T-helper 2 cell treated with Interferon-gamma antibody and Interleukin-4, amounts not matched to agents 5 μg/mL and 100 μg/mL, for 36 hours (primary cell): Measurements from ENCODE around the gene ATP6V1D.
A peak's percentile ranks its signal among the peaks of the same experiment; 100 is the strongest.

ENCODE experiments used
- DNase-seq: peaks from one replicate; pipeline ENCODE4 v3.0.0; 2021; ENCODE audit warnings: low spot score
- H3K27ac Mint-ChIP-seq: one replicate; pipeline ENCODE4 v1.8.0; 2021; ENCODE audit warnings: mild to moderate bottlenecking, mixed read lengths
- H3K27me3 Mint-ChIP-seq: one replicate; pipeline ENCODE4 v1.8.0; 2021; ENCODE audit warnings: low read depth, mixed read lengths
- H3K36me3 Mint-ChIP-seq: one replicate; pipeline ENCODE4 v1.8.0; 2021; ENCODE audit warnings: low read depth, mixed read lengths
- H3K4me1 Mint-ChIP-seq: one replicate; pipeline ENCODE4 v1.8.0; 2021; ENCODE audit warnings: low read depth, mixed read lengths
- H3K4me3 Mint-ChIP-seq: one replicate; pipeline ENCODE4 v1.8.0; 2022; ENCODE audit warnings: mild to moderate bottlenecking, moderate library complexity, mixed read lengths
- H3K9me3 Mint-ChIP-seq: one replicate; pipeline ENCODE4 v1.8.0; 2021; ENCODE audit warnings: mixed read lengths

The ATP6V1D gene

DNA sequence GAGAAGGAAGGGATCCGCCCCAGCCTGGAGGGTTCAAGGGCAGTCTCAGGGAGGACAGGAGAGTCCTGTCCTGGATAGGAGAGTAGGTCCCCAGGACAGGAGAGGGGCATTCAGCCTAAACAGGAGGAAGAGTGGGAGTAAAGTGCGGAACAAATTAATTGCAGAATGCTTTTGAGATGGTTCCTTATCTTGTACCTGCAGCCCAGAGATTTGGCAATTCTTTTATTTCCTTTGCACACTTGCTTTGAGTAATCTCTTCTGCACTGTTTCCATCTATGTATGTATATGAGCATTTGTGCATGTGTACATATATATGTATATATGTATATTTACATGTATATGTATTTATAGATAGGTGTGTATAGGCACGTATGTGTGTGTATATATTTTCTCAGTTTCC lies 29.7 kb upstream of the ATP6V1D start:
- no peak for DNase-seq
- H3K27ac Mint-ChIP-seq: no peak overlapping the region
- no peak overlapping the region for H3K4me3 Mint-ChIP-seq
- peaks cover 22% of the 10 kb centered on the region for H3K36me3 Mint-ChIP-seq
- H3K4me1 Mint-ChIP-seq: peaks cover 10% of the 10 kb centered on the region
- H3K27me3 Mint-ChIP-seq: no peaks in the 10 kb centered on the region
- no peaks in the 10 kb centered on the region for H3K9me3 Mint-ChIP-seq

GRCh38 chr14:67387195-67387594 lies 27.6 kb upstream of the ATP6V1D start:
- Mint-ChIP-seq H3K9me3 (no peaks in the 10 kb centered on the region), H3K36me3 (peaks cover 38% of the 10 kb centered on the region), H3K27me3 (no peaks in the 10 kb centered on the region), H3K27ac (no peak overlapping the region), H3K4me1 (peaks cover 10% of the 10 kb centered on the region), H3K4me3 (no peak overlapping the region)
- DNase-seq: no peak

GRCh38 chr14:67385618-67386017 lies 26.0 kb upstream of the ATP6V1D start:
- no peak overlapping the region for H3K27ac Mint-ChIP-seq
- peaks cover under 1% of the 10 kb centered on the region for H3K4me1 Mint-ChIP-seq
- no peak overlapping the region for H3K4me3 Mint-ChIP-seq
- no peaks in the 10 kb centered on the region for H3K9me3 Mint-ChIP-seq
- no peak for DNase-seq
- peaks cover 48% of the 10 kb centered on the region for H3K36me3 Mint-ChIP-seq
- no peaks in the 10 kb centered on the region for H3K27me3 Mint-ChIP-seq

GRCh38 chr14:67385120-67385519 lies 25.5 kb upstream of the ATP6V1D start:
- H3K9me3 Mint-ChIP-seq: no peaks in the 10 kb centered on the region
- no peak overlapping the region for H3K27ac Mint-ChIP-seq
- no peaks in the 10 kb centered on the region for H3K27me3 Mint-ChIP-seq
- peaks cover 50% of the 10 kb centered on the region for H3K36me3 Mint-ChIP-seq
- H3K4me1 Mint-ChIP-seq: no peaks in the 10 kb centered on the region
- H3K4me3 Mint-ChIP-seq: no peak overlapping the region
- no peak for DNase-seq

GRCh38 chr14:67377916-67378315 lies 18.3 kb upstream of the ATP6V1D start:
- Mint-ChIP-seq H3K27ac (no peak overlapping the region), H3K4me3 (no peak overlapping the region), H3K27me3 (no peaks in the 10 kb centered on the region), H3K36me3 (peaks cover 59% of the 10 kb centered on the region), H3K9me3 (no peaks in the 10 kb centered on the region), H3K4me1 (peaks cover 8% of the 10 kb centered on the region)
- no peak for DNase-seq

- Mint-ChIP-seq H3K9me3 (no peaks in the 10 kb centered on the region), H3K4me1 (peaks cover 22% of the 10 kb centered on the region), H3K4me3 (no peak overlapping the region), H3K27me3 (no peaks in the 10 kb centered on the region), H3K27ac (no peak overlapping the region), H3K36me3 (peaks cover 54% of the 10 kb centered on the region)
- DNase-seq: peak; percentile 42
Observed at GRCh38 chr14:67373347-67373746, 13.7 kb upstream of the ATP6V1D start.

DNA sequence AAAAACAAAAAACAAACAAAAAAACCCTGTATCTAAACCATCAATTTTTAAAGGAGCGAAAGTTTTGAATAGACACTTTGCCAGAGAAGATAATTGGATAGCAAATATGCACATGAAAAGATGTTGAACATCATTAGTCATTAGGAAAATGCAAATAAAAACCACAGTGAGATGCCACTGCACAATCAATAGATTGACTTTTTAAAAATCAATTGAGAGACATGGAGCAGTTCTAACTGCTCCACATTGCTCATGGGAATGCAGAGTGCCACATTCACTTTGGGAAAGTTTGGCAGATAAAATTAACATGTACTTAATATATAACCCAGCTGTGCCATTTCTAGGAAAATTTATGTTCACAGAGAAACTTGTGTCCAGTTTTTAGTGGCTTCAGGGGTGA lies 13.2 kb upstream of the ATP6V1D start:
- Mint-ChIP-seq H3K27ac (no peak overlapping the region), H3K27me3 (no peaks in the 10 kb centered on the region), H3K36me3 (peaks cover 54% of the 10 kb centered on the region), H3K9me3 (no peaks in the 10 kb centered on the region), H3K4me1 (peaks cover 25% of the 10 kb centered on the region), H3K4me3 (no peak overlapping the region)
- DNase-seq: no peak

DNA sequence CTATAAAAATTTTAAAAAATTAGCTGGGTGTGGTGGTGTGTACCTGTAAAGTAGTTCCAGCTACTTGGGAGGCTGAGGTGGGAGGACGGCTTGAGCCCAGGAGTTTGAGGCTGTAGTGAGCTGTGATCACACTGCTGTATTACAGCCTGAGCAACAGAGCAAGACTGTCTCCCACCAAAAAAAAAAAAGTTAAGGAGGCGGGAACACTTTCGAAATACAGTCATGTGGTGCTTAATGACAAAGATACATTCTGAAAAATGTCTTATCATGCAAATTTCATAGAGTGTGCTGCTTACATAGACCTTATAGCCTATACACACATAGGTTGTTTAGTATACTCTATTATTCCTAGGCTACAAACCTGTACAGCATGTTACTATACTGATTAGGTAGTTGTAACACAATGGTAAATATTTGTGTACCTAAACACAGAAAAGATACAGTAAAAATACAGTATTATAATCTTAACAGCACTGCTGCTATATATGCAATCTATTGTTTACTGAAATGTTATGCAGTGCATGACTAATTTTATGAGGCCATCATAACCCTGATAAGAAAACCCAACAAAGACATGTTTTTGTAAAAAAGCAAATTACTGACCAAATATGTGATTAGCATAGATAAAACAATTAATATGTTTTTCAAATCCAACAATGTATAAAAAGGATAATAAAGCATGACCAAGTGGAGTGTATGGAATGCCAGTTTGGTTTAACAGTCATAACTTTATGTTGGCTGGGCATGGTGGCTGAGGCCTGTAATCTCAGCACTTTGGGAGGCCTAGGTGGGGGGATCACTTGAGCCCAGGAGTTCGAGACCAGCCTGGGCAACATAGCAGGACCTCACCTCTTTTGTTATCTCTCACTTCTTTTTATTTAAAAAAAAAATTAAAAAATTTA lies 11.9 kb upstream of the ATP6V1D start:
- Mint-ChIP-seq H3K27ac (no peak overlapping the region), H3K9me3 (no peaks in the 10 kb centered on the region), H3K4me1 (peaks cover 29% of the 10 kb centered on the region), H3K27me3 (no peaks in the 10 kb centered on the region), H3K4me3 (no peak overlapping the region), H3K36me3 (peaks cover 53% of the 10 kb centered on the region)
- no peak for DNase-seq

GRCh38 chr14:67370830-67371229 lies 11.2 kb upstream of the ATP6V1D start:
- Mint-ChIP-seq H3K36me3 (peaks cover 56% of the 10 kb centered on the region), H3K4me3 (no peak overlapping the region), H3K27me3 (no peaks in the 10 kb centered on the region), H3K9me3 (no peaks in the 10 kb centered on the region), H3K27ac (no peak overlapping the region), H3K4me1 (peaks cover 30% of the 10 kb centered on the region)
- DNase-seq: no peak

DNA sequence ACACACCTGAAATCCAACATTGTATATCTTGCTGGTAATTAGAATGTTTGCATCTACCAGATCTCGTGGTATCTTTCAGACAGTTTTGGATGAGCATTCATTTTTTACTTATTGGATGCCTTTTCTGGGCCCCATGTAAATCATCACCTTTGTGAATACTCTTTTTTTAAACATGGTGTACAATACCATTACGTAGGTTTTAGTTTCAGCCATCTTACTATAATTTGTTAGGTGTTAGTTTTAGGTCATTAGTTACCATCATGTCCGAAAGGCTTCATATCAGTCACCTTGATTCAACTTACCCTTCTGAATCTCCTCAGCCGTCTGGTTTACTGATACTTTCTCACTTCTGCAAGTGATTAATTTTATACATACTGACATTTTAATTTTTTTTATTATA lies 5.9 kb upstream of the ATP6V1D start:
- Mint-ChIP-seq H3K4me3 (no peak overlapping the region), H3K36me3 (peaks cover 69% of the 10 kb centered on the region), H3K27ac (no peak overlapping the region), H3K4me1 (peaks cover 39% of the 10 kb centered on the region), H3K9me3 (no peaks in the 10 kb centered on the region), H3K27me3 (no peaks in the 10 kb centered on the region)
- DNase-seq: no peak

- H3K36me3 Mint-ChIP-seq: peaks cover 34% of the 10 kb centered on the region
- H3K27me3 Mint-ChIP-seq: no peaks in the 10 kb centered on the region
- H3K4me1 Mint-ChIP-seq: peaks cover 44% of the 10 kb centered on the region
- H3K9me3 Mint-ChIP-seq: no peaks in the 10 kb centered on the region
- H3K4me3 Mint-ChIP-seq: peak overlapping the region; percentile 90
- DNase-seq: peak; percentile 28
- H3K27ac Mint-ChIP-seq: peak overlapping the region; percentile 92
Observed at GRCh38 chr14:67360470-67361206, 1.0 kb upstream of the ATP6V1D start.

GRCh38 chr14:67358924-67359774 lies 455 bp downstream of the ATP6V1D start:
- Mint-ChIP-seq H3K27ac (peak overlapping the region; percentile 92), H3K27me3 (no peaks in the 10 kb centered on the region), H3K36me3 (peaks cover 21% of the 10 kb centered on the region), H3K9me3 (no peaks in the 10 kb centered on the region), H3K4me3 (peak overlapping the region; percentile 90), H3K4me1 (peaks cover 41% of the 10 kb centered on the region)
- no peak for DNase-seq

DNA sequence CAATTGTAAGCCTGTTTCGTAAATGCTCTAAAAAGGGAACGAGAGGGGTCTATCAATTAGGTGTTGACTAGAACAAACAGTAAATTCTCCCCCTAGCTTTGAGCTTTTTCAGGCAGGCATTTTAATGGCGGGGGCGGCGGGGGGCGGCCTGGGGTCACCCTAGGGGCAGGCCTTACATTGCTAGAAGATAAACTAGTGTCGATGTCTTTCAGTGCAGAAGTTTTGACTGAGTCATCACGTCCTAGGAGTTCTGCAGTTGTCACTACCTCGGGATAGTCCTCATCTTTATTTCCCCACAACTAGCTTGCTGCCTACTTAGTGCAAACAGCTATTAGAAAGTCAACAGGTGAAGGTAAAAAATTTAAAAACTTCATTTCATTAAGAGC lies 1.6 kb downstream of the ATP6V1D start:
- peaks cover 19% of the 10 kb centered on the region for H3K36me3 Mint-ChIP-seq
- H3K27ac Mint-ChIP-seq: peak overlapping the region; percentile 43
- H3K9me3 Mint-ChIP-seq: no peaks in the 10 kb centered on the region
- no peaks in the 10 kb centered on the region for H3K27me3 Mint-ChIP-seq
- no peak for DNase-seq
- H3K4me3 Mint-ChIP-seq: peak overlapping the region; percentile 90
- H3K4me1 Mint-ChIP-seq: peaks cover 35% of the 10 kb centered on the region
